ENCODE measurements around the gene TXN. TPM values are rescaled to one million over a fixed set of nuclear protein-coding genes. Genes with fewer than 3 reads are reported as not detected.
"Not testable (repeated sequence)": the region's sequence is repeated elsewhere in the genome, so short reads cannot be mapped to it uniquely, and the experiment has no call there.

The TXN gene
- total RNA-seq, 1 experiment from 2014 or later, result 280 TPM

GRCh38 chr9:110197330-110198187 is 58.7 kb downstream of the TXN start:
- Histone ChIP-seq H2BK15ac (ENCODE audit: low read depth, low read length) (no peak overlapping the region), H2BK120ac (ENCODE audit: low read depth, low read length, poor library complexity, severe bottlenecking) (no peak overlapping the region), H3K4ac (ENCODE audit: low read depth, low read length) (no peak overlapping the region), H3K4me1 (ENCODE audit: insufficient read depth, low read length) (no peaks in the 10 kb centered on the region; the same call in 1 of the 2 replicates), H3K14ac (ENCODE audit: insufficient read depth, low read length) (no peak overlapping the region; the same call in 1 of the 2 replicates), H4K91ac (ENCODE audit: insufficient read length, low read depth, low read length) (no peak overlapping the region), H3K4me2 (ENCODE audit: insufficient read depth, insufficient read length, low read length) (no peak overlapping the region), H2BK5ac (ENCODE audit: insufficient read length, low read length) (no peak overlapping the region), H2BK20ac (ENCODE audit: low read depth, low read length, poor library complexity, severe bottlenecking) (no peak overlapping the region), H2AFZ (ENCODE audit: low read length) (no peak overlapping the region), H4K20me1 (ENCODE audit: control insufficient read depth, insufficient read depth, insufficient read length) (no peaks in the 10 kb centered on the region), H3K27ac (ENCODE audit: insufficient read length, low read depth, low read length) (no peak overlapping the region), H3K18ac (ENCODE audit: insufficient read length, low read depth, low read length) (no peak overlapping the region), H3K27me3 (ENCODE audit: insufficient read depth, low read length) (no peaks in the 10 kb centered on the region), H3K79me1 (ENCODE audit: insufficient read depth, low read depth, low read length, poor library complexity, severe bottlenecking) (no peaks in the 10 kb centered on the region), H3K9me3 (ENCODE audit: control insufficient read depth, low read depth, low read length) (no peaks in the 10 kb centered on the region), H3K56ac (ENCODE audit: insufficient read length, low read depth, low read length) (no peak overlapping the region), H3K9ac (ENCODE audit: extremely low read depth, insufficient read length, low read length) (no peak overlapping the region), H3T11ph (ENCODE audit: low read length) (no peak overlapping the region), H3K79me2 (ENCODE audit: insufficient read depth, low read length) (no peaks in the 10 kb centered on the region), H4K8ac (replicated peaks; ENCODE audit: insufficient read length, low read depth, low read length) (no peak overlapping the region), H3K23ac (ENCODE audit: insufficient read length, low read depth, low read length) (no peak overlapping the region), H2BK12ac (ENCODE audit: insufficient read length, low read depth, low read length) (no peak overlapping the region), H3K23me2 (ENCODE audit: insufficient read length, low read depth, low read length, poor library complexity, severe bottlenecking) (no peaks in the 10 kb centered on the region), H2AK5ac (ENCODE audit: insufficient read length, low read length) (no peak overlapping the region), H4K5ac (ENCODE audit: insufficient read length, low read depth, low read length) (no peak overlapping the region)
- no CpG with 5 or more reads among the region's 11 CpGs for WGBS (ENCODE audit: extremely low coverage, insufficient read length, low lambda C conversion rate)
- peak; percentile 34; the same call in 2 of the 3 replicates for TF ChIP-seq CTCF (conservative IDR thresholded peaks at IDR 0.05)
- Mint-ChIP-seq H3K4me1 (peaks cover 0 to 2% of the 10 kb centered on the region in 2 experiments; a peak in 2 of 4 replicates), H3K27ac (no peak overlapping the region; a peak in 1 of 7 replicates), H3K9me3 (no peaks in the 10 kb centered on the region; a peak in 1 of 5 replicates), H3K27me3 (ENCODE audit: low read depth) (no peaks in the 10 kb centered on the region; the same call in none of the 2 replicates), H3K36me3 (ENCODE audit: insufficient read depth in 1 of 3, low read depth in 3 of 3) (peaks cover 0 to 4% (median 0%) of the 10 kb centered on the region in 3 experiments; a peak in 1 of 7 replicates), H3K4me3 (no peak overlapping the region)
- no peak for DNase-seq

- not testable (repeated sequence) for H3K4me1 ChIP-seq (ENCODE audit: insufficient read depth, low read length); H3K23me2 ChIP-seq (ENCODE audit: insufficient read length, low read depth, low read length, poor library complexity, severe bottlenecking); H4K8ac ChIP-seq (replicated peaks; ENCODE audit: insufficient read length, low read depth, low read length); DNase-seq; H3K27me3 ChIP-seq (ENCODE audit: insufficient read depth, low read length); H2AK5ac ChIP-seq (ENCODE audit: insufficient read length, low read length); H2BK12ac ChIP-seq (ENCODE audit: insufficient read length, low read depth, low read length); H2BK20ac ChIP-seq (ENCODE audit: low read depth, low read length, poor library complexity, severe bottlenecking); H4K91ac ChIP-seq (ENCODE audit: insufficient read length, low read depth, low read length); H3K27ac Mint-ChIP-seq; H3K79me2 ChIP-seq (ENCODE audit: insufficient read depth, low read length); H3K4me3 Mint-ChIP-seq; H3K23ac ChIP-seq (ENCODE audit: insufficient read length, low read depth, low read length); H3K56ac ChIP-seq (ENCODE audit: insufficient read length, low read depth, low read length); H3K36me3 Mint-ChIP-seq (ENCODE audit: insufficient read depth in 1 of 3, low read depth in 3 of 3); H2BK15ac ChIP-seq (ENCODE audit: low read depth, low read length); H3K9ac ChIP-seq (ENCODE audit: extremely low read depth, insufficient read length, low read length); H3K27me3 Mint-ChIP-seq (ENCODE audit: low read depth); H3K4me1 Mint-ChIP-seq; H2AFZ ChIP-seq (ENCODE audit: low read length); H2BK5ac ChIP-seq (ENCODE audit: insufficient read length, low read length); H3K9me3 ChIP-seq (ENCODE audit: control insufficient read depth, low read depth, low read length); H4K20me1 ChIP-seq (ENCODE audit: control insufficient read depth, insufficient read depth, insufficient read length); H3K14ac ChIP-seq (ENCODE audit: insufficient read depth, low read length); H3K18ac ChIP-seq (ENCODE audit: insufficient read length, low read depth, low read length); H3T11ph ChIP-seq (ENCODE audit: low read length); H4K5ac ChIP-seq (ENCODE audit: insufficient read length, low read depth, low read length); H3K4me2 ChIP-seq (ENCODE audit: insufficient read depth, insufficient read length, low read length); H3K79me1 ChIP-seq (ENCODE audit: insufficient read depth, low read depth, low read length, poor library complexity, severe bottlenecking); H3K4ac ChIP-seq (ENCODE audit: low read depth, low read length); H3K9me3 Mint-ChIP-seq; H3K27ac ChIP-seq (ENCODE audit: insufficient read length, low read depth, low read length); H2BK120ac ChIP-seq (ENCODE audit: low read depth, low read length, poor library complexity, severe bottlenecking)
- WGBS (ENCODE audit: extremely low coverage, insufficient read length, low lambda C conversion rate), result no CpG with 5 or more reads among the region's 16 CpGs
Measured at GRCh38 chr9:110196084-110196499, 60.2 kb downstream of the TXN start.

Data from H9 (cell line).